ENCODE data around the gene PCSK6. TPM values are rescaled to one million over a fixed set of nuclear protein-coding genes. Genes with fewer than 3 reads are reported as not detected.

Gene PCSK6
- total and polyA plus RNA-seq, 2 of the 8 experiments (the other 6 are each of a cell fraction or from before 2014, with no cell fraction given) = 1.9 to 4.0 TPM

GRCh38 chr15:101399431-101399830 is 90.1 kb downstream of the PCSK6 start:
- H3K27me3 ChIP-seq (replicated peaks in 1 of 4; ENCODE audit: control insufficient read depth in 3 of 4, extremely low read depth in 1 of 4, insufficient read depth in 3 of 4, low read length in 3 of 4) = no peaks in the 10 kb centered on the region; a peak in 1 of 7 replicates
- no peak overlapping the region for H3K4ac ChIP-seq (replicated peaks; ENCODE audit: insufficient read length, low read depth, low read length)
- H3K23me2 ChIP-seq (ENCODE audit: low read depth, low read length) = no peaks in the 10 kb centered on the region
- no peak overlapping the region for H3K4me3 ChIP-seq (ENCODE audit: extremely low read depth in 1 of 4, insufficient read depth in 2 of 4, low read depth in 3 of 4, low read length in 4 of 4)
- DNase-seq (ENCODE audit: low read depth in 1 of 2, low spot score in 2 of 2) = peak in 1 of 2 experiments; percentile 22
- H2BK12ac ChIP-seq (ENCODE audit: low read depth, low read length) = no peak overlapping the region
- H2BK15ac ChIP-seq (ENCODE audit: low read length) = no peak overlapping the region
- WGBS, 2 experiments (ENCODE audit: extremely low coverage in 1 of 2, insufficient coverage in 1 of 2, insufficient read length in 1 of 2, insufficient replicate concordance in 2 of 2, low coverage in 1 of 2, low lambda C conversion rate in 2 of 2, missing lambda C conversion rate in 1 of 2) = 82% methylated on average over 6 of the region's 6 CpGs; no CpG with 5 or more reads in 1 of the 2 experiments
- H3K79me1 ChIP-seq (ENCODE audit: low read depth, low read length) = no peaks in the 10 kb centered on the region
- ChIA-PET POLR2A (ENCODE audit: partially characterized antibody) (no interaction called here), CTCF (ENCODE audit: partially characterized antibody) (interaction anchor here (0.6 to 1.5 kb wide), 8 partner anchors 9 to 425 kb away, joined by 3 to 4 read pairs (median 3); no protein-coding TSS in a partner anchor)
- H2BK5ac ChIP-seq (ENCODE audit: low read depth, low read length) = no peak overlapping the region
- no peak overlapping the region for H3K23ac ChIP-seq (ENCODE audit: insufficient read length)
- no peak overlapping the region for H3K4me2 ChIP-seq (ENCODE audit: insufficient read depth in 1 of 2, low read depth in 2 of 2, low read length in 2 of 2)
- no peak overlapping the region for H2BK120ac ChIP-seq (replicated peaks; ENCODE audit: low read depth, low read length)
- H2AFZ ChIP-seq (ENCODE audit: low read length) = no peak overlapping the region
- no peak overlapping the region for H3K18ac ChIP-seq (ENCODE audit: extremely low read depth, low read length)
- H4K5ac ChIP-seq (ENCODE audit: insufficient read length, low read depth, low read length) = no peak overlapping the region
- H4K91ac ChIP-seq (replicated peaks; ENCODE audit: insufficient read length, low read length) = no peak overlapping the region
- H3K9ac ChIP-seq (replicated peaks in 1 of 4; ENCODE audit: extremely low read depth in 1 of 4, low read depth in 3 of 4, low read length in 3 of 4) = no peak overlapping the region
- no peak overlapping the region for H3K56ac ChIP-seq (replicated peaks; ENCODE audit: insufficient read length, low read depth, low read length)
- H3K14ac ChIP-seq (ENCODE audit: insufficient read length) = no peak overlapping the region
- H2AK5ac ChIP-seq (ENCODE audit: low read depth, low read length) = no peak overlapping the region
- no peaks in the 10 kb centered on the region; a peak in 1 of 4 replicates for H3K9me3 ChIP-seq (ENCODE audit: insufficient read depth in 2 of 2, low read depth in 1 of 2, low read length in 1 of 2)
- no peaks in the 10 kb centered on the region for H3K79me2 ChIP-seq (ENCODE audit: control insufficient read depth in 1 of 2, insufficient read depth in 2 of 2, low read length in 2 of 2)
- H3K27ac ChIP-seq (ENCODE audit: low read depth, low read length) = no peak overlapping the region
- H4K8ac ChIP-seq (ENCODE audit: extremely low read depth, insufficient read depth, low read length) = no peak overlapping the region
- no peak overlapping the region for H2BK20ac ChIP-seq (ENCODE audit: low read length)
- no peaks in the 10 kb centered on the region for H4K20me1 ChIP-seq (replicated peaks in 1 of 2; ENCODE audit: control insufficient read depth in 1 of 2, insufficient read depth in 2 of 2, low read length in 2 of 2)
- H3K4me1 ChIP-seq (replicated peaks in 1 of 4; ENCODE audit: control insufficient read depth in 3 of 4, insufficient read depth in 4 of 4, low read length in 3 of 4) = peaks cover 0 to 5% (median 3%) of the 10 kb centered on the region in 4 experiments; a peak in 3 of 7 replicates
- H3K36me3 ChIP-seq (ENCODE audit: control insufficient read depth in 2 of 4, insufficient read depth in 4 of 4, low read length in 3 of 4) = no peaks in the 10 kb centered on the region
- no peak for FAIRE-seq
- no peak for TF ChIP-seq MAFK (IDR thresholded peaks at IDR 0.05; ENCODE audit: low read depth, low read length)
- no peak for TF ChIP-seq GTF2F1 (IDR thresholded peaks at IDR 0.05; ENCODE audit: borderline replicate concordance, low read depth, low read length)
- no peak for TF ChIP-seq POLR2AphosphoS5 (IDR thresholded peaks at IDR 0.05; ENCODE audit: low read depth, low read length)
- TF ChIP-seq TAF1 (IDR thresholded peaks at IDR 0.05; ENCODE audit: low read depth, low read length) = no peak
- TF ChIP-seq BCL11A (IDR thresholded peaks at IDR 0.05; ENCODE audit: low read depth in 2 of 2, low read length in 2 of 2) = no peak
- no peak for TF ChIP-seq SUZ12 (IDR thresholded peaks at IDR 0.05; ENCODE audit: low read length)

Measured in H1 (cell line).